Activated CD8-positive, alpha-beta memory T cell treated with anti-CD3 and anti-CD28 coated beads for 24 hours (primary cell): ENCODE measurements around the gene PLEKHM1.

Experiments used
- DNase-seq: peaks from one replicate; pipeline ENCODE4 v3.0.0-alpha.2; 2020

The PLEKHM1 gene

GRCh38 chr17:45395569-45396415 is 94.7 kb downstream of the PLEKHM1 start:
- DNase-seq, result no peak

GRCh38 chr17:45394913-45395568 is 95.5 kb downstream of the PLEKHM1 start:
- peak; percentile 71 for DNase-seq

- no peak for DNase-seq
These were observed 96.0 kb downstream of the PLEKHM1 start for GRCh38 chr17:45394564-45394912.

GRCh38 chr17:45394091-45394490 is 96.4 kb downstream of the PLEKHM1 start:
- DNase-seq, result no peak

- no peak for DNase-seq
These were observed 97.1 kb downstream of the PLEKHM1 start for GRCh38 chr17:45393411-45393810.

GRCh38 chr17:45391918-45392317 is 98.6 kb downstream of the PLEKHM1 start:
- no peak for DNase-seq

GRCh38 chr17:45391291-45391690 is 99.2 kb downstream of the PLEKHM1 start:
- DNase-seq, result no peak

- DNase-seq, result no peak
These were observed 101.2 kb downstream of the PLEKHM1 start for GRCh38 chr17:45389354-45389753.

- no peak for DNase-seq
These were observed 101.8 kb downstream of the PLEKHM1 start for GRCh38 chr17:45388604-45389325.

GRCh38 chr17:45387739-45388138 is 102.8 kb downstream of the PLEKHM1 start:
- DNase-seq, result no peak

GRCh38 chr17:45386178-45386577 is 104.3 kb downstream of the PLEKHM1 start:
- no peak for DNase-seq
